ENCODE results near the gene BICRAL.
"Not testable (repeated sequence)": the region's sequence is repeated elsewhere in the genome, so short reads cannot be mapped to it uniquely, and the experiment has no call there.

BICRAL gene

GRCh38 chr6:42899871-42900270 is 118.0 kb downstream of the BICRAL start:
- no peak for DNase-seq

GRCh38 chr6:42901538-42901957 is 119.7 kb downstream of the BICRAL start:
- DNase-seq, result peak; percentile 76

- not testable (repeated sequence) for DNase-seq
These were observed 120.8 kb downstream of the BICRAL start for GRCh38 chr6:42902429-42903263.

GRCh38 chr6:42904467-42904866 is 122.6 kb downstream of the BICRAL start:
- DNase-seq, result no peak

GRCh38 chr6:42907336-42907735 is 125.5 kb downstream of the BICRAL start:
- no peak for DNase-seq

- DNase-seq, result no peak
These were observed 128.0 kb downstream of the BICRAL start for GRCh38 chr6:42909835-42910234.

- no peak for DNase-seq
These were observed 129.5 kb downstream of the BICRAL start for GRCh38 chr6:42911171-42912021.

GRCh38 chr6:42914546-42914945 is 132.7 kb downstream of the BICRAL start:
- no peak for DNase-seq

- no peak for DNase-seq
These were observed 133.9 kb downstream of the BICRAL start, which contains the start of gene PTCRA for GRCh38 chr6:42915732-42916131. PTCRA (plus strand) TSS chr6:42916053; CDS start chr6:42916070, 17 bp downstream.

- DNase-seq, result no peak
These were observed 134.4 kb downstream of the BICRAL start for GRCh38 chr6:42916288-42916687.

All from CD4-positive, alpha-beta T cell treated with Interleukin-17A for 4 hours (primary cell).